Naive thymus-derived CD4-positive, alpha-beta T cell (primary cell): ENCODE measurements around the gene SLC35F5. TPM values are rescaled to one million over a fixed set of nuclear protein-coding genes. Genes with fewer than 3 reads are reported as not detected.
"Not testable (repeated sequence)": the region's sequence is repeated elsewhere in the genome, so short reads cannot be mapped to it uniquely, and the experiment has no call there.

Source experiments
- ATAC-seq: fragments of 150-1000 bp; cut with Tn5 transposase; 2 replicates; pipeline ENCODE4 v1.10.0; 2021; ENCODE audit warnings: mild to moderate bottlenecking, moderate library complexity
- CTCF ChIA-PET: fragments of 350-600 bp; sonication (Branson Sonifier 250); formaldehyde crosslinking; loops from one replicate; lab custom pipeline; 2021; ENCODE audit warnings: antibody characterized with exemption; lab: Charles Lee
- POLR2A ChIA-PET: fragments of 350-600 bp; sonication (Branson Sonifier 250); formaldehyde crosslinking; loops from one replicate; lab custom pipeline; 2021; ENCODE audit warnings: antibody characterized with exemption, inconsistent platforms; lab: Charles Lee
- DNase-seq, 9 donors: peaks; one replicate each; pipeline versions ENCODE4 v3.0.0 to v3.0.0-alpha.2; 2020 to 2022; ENCODE audit warnings: mixed read lengths in 1 of 9
- H3K27ac ChIP-seq: one replicate; pipeline ENCODE4 v1.7.0; 2013; ENCODE audit warnings: mild to moderate bottlenecking, low read depth, low read length, moderate library complexity
- H3K27me3 ChIP-seq, 2 donors: one replicate each; pipeline ENCODE4 v1.7.0; 2013; ENCODE audit warnings: low read length in 2 of 2, mild to moderate bottlenecking in 2 of 2, moderate library complexity in 2 of 2; ENCODE audit not compliant: control insufficient read depth in 2 of 2, insufficient read depth in 2 of 2
- H3K36me3 ChIP-seq, 3 experiments: 1 replicate in 2 of 3; 2 replicates in 1 of 3; pipeline ENCODE4 v1.7.0; 2013; ENCODE audit warnings: low read length in 3 of 3, mild to moderate bottlenecking in 3 of 3, moderate library complexity in 1 of 3; ENCODE audit not compliant: insufficient read depth in 3 of 3, control insufficient read depth in 2 of 3
- H3K4me1 ChIP-seq, 2 donors: one replicate each; pipeline ENCODE4 v1.7.0; 2013; ENCODE audit warnings: low read length in 2 of 2, mild to moderate bottlenecking in 2 of 2, moderate library complexity in 1 of 2; ENCODE audit not compliant: control insufficient read depth in 2 of 2, insufficient read depth in 2 of 2
- H3K4me3 ChIP-seq: 2 replicates; pipeline ENCODE4 v1.7.0; 2013; ENCODE audit warnings: mild to moderate bottlenecking, low read length
- H3K9me3 ChIP-seq, 3 experiments: 1 replicate in 2 of 3; 2 replicates in 1 of 3; pipeline ENCODE4 v1.7.0; 2013; ENCODE audit warnings: low read length in 3 of 3; ENCODE audit not compliant: control insufficient read depth in 2 of 3
- H3K27ac Mint-ChIP-seq, 9 donors: one replicate each; pipeline ENCODE4 v1.8.0; 2020 to 2022; ENCODE audit warnings: mixed read lengths in 9 of 9, mild to moderate bottlenecking in 8 of 9, moderate library complexity in 5 of 9, inconsistent platforms in 2 of 9
- H3K27me3 Mint-ChIP-seq, 5 donors: one replicate each; pipeline ENCODE4 v1.8.0; 2021 to 2022; ENCODE audit warnings: mixed read lengths in 5 of 5, mild to moderate bottlenecking in 1 of 5
- H3K36me3 Mint-ChIP-seq, 5 donors: one replicate each; pipeline ENCODE4 v1.8.0; 2020 to 2022; ENCODE audit warnings: mixed read lengths in 5 of 5, mild to moderate bottlenecking in 3 of 5, inconsistent platforms in 1 of 5
- H3K4me1 Mint-ChIP-seq, 7 donors: one replicate each; pipeline ENCODE4 v1.8.0; 2020 to 2022; ENCODE audit warnings: mixed read lengths in 7 of 7, mild to moderate bottlenecking in 3 of 7, inconsistent platforms in 1 of 7
- H3K4me3 Mint-ChIP-seq, 10 donors: one replicate each; pipeline ENCODE4 v1.8.0; 2020 to 2022; ENCODE audit warnings: mild to moderate bottlenecking in 10 of 10, mixed read lengths in 10 of 10, moderate library complexity in 6 of 10, inconsistent platforms in 2 of 10
- H3K9me3 Mint-ChIP-seq, 11 donors: one replicate each; pipeline ENCODE4 v1.8.0; 2020 to 2022; ENCODE audit warnings: mixed read lengths in 11 of 11, mild to moderate bottlenecking in 4 of 11, inconsistent platforms in 1 of 11, moderate library complexity in 1 of 11
- intact Hi-C, 2 donors: fragments of 100-400 bp; cut with micrococcal nuclease; formaldehyde crosslinking; loops; one replicate each; pipeline ENCODE4 v1.15.1; 2023
- microRNA-seq: library from miRNA; unstranded; fragments of <30 nt; microRNA quantifications from one replicate; pipeline ENCODE4 v1.2.0, GENCODE V29; 2022; ENCODE audit warnings: borderline microRNAs expressed
- polyA plus RNA-seq, 2 donors: library from polyadenylated mRNA; unstranded; fragments of 300-500 nt; fragmentation: Illumina TruSeq; gene quantifications; one replicate each; pipeline ENCODE4 v1.2.3, GENCODE V29; 2021
- total RNA-seq, 6 experiments: library from RNA in 5 of 6; stranded (reverse) in 5 of 6; gene quantifications; 1 replicate in 5 of 6; 2 replicates in 1 of 6; pipeline ENCODE4 v1.2.3 and lab custom pipeline; 2021 to 2026

The SLC35F5 gene
- total and polyA plus RNA-seq, 7 experiments from 2014 or later, result 3.8 to 33.4 (median 25.5) TPM

GRCh38 chr2:113664761-113665533 lies 91.5 kb downstream of the SLC35F5 start:
- H3K4me3 ChIP-seq, ATAC-seq, H3K36me3 Mint-ChIP-seq, H3K9me3 ChIP-seq, H3K27me3 ChIP-seq, H3K27me3 Mint-ChIP-seq, H3K27ac Mint-ChIP-seq, POLR2A ChIA-PET, H3K4me1 Mint-ChIP-seq, DNase-seq, H3K27ac ChIP-seq, CTCF ChIA-PET, H3K36me3 ChIP-seq, H3K4me1 ChIP-seq, H3K4me3 Mint-ChIP-seq, intact Hi-C loops, H3K9me3 Mint-ChIP-seq: not testable (repeated sequence)

- H3K9me3 Mint-ChIP-seq, H3K27ac ChIP-seq, H3K4me3 Mint-ChIP-seq, CTCF ChIA-PET, H3K27ac Mint-ChIP-seq, H3K9me3 ChIP-seq, H3K36me3 Mint-ChIP-seq, H3K27me3 ChIP-seq, H3K4me1 ChIP-seq, ATAC-seq, DNase-seq, H3K36me3 ChIP-seq, H3K4me3 ChIP-seq, H3K4me1 Mint-ChIP-seq, POLR2A ChIA-PET, intact Hi-C loops: not testable (repeated sequence)
- H3K27me3 Mint-ChIP-seq, result peaks cover 0 to 12% (median 0%) of the 10 kb centered on the region in 5 donors
Observed at GRCh38 chr2:113663285-113664060, 93.0 kb downstream of the SLC35F5 start.

Small RNA genes lying within 50 kb of the gene (microRNA-seq; reads per million reads assigned to microRNA genes)
- gene MIR4782, result not detected

Other genes with a start within 250 kb of the SLC35F5 start
- gene RABL2A, start 129.4 kb downstream of the SLC35F5 start, total RNA-seq, result 10 to 100 TPM; 16.5 to 57.9 (median 26.2) TPM
- 10 to 100 TPM; 14.8 to 19.0 TPM for gene RABL2A, start 129.4 kb downstream of the SLC35F5 start, polyA plus RNA-seq
- gene ACTR3, start 133.4 kb upstream of the SLC35F5 start, total RNA-seq, result 100 to 1,000 TPM; 172 to 612 (median 213) TPM
- 100 to 1,000 TPM; 438 to 486 TPM for gene ACTR3, start 133.4 kb upstream of the SLC35F5 start, polyA plus RNA-seq